ENCODE data around the gene CHRNB2.

GRCh38 chr1:154593390-154593789, 25.8 kb downstream of the CHRNB2 start:
- no peak for TF ChIP-seq POLR2A (IDR thresholded peaks at IDR 0.05)
- TF ChIP-seq CTCF (IDR thresholded peaks at IDR 0.05), result no peak
- TF ChIP-seq EP300 (IDR thresholded peaks at IDR 0.05), result no peak

Measured in ovary (tissue), 3 donors.